ENCODE measurements around the gene FNDC3B.

Gene FNDC3B

GRCh38 chr3:172154768-172155664, 115.6 kb downstream of the FNDC3B start:
- no peak for DNase-seq

GRCh38 chr3:172155897-172156585, 116.7 kb downstream of the FNDC3B start:
- peak; percentile 74 for DNase-seq

GRCh38 chr3:172156586-172156955, 117.2 kb downstream of the FNDC3B start:
- peak; percentile 57 for DNase-seq

GRCh38 chr3:172157564-172158258, 118.3 kb downstream of the FNDC3B start:
- DNase-seq = no peak

GRCh38 chr3:172158741-172159140, 119.4 kb downstream of the FNDC3B start:
- no peak for DNase-seq

- DNase-seq = no peak
These were observed 120.0 kb downstream of the FNDC3B start for GRCh38 chr3:172159376-172159775.

- no peak for DNase-seq
These were observed 120.7 kb downstream of the FNDC3B start for GRCh38 chr3:172159962-172160538.

GRCh38 chr3:172161133-172161789, 121.9 kb downstream of the FNDC3B start:
- DNase-seq = no peak

- DNase-seq = no peak
These were observed 122.6 kb downstream of the FNDC3B start for GRCh38 chr3:172161959-172162358.

GRCh38 chr3:172163320-172163719, 123.9 kb downstream of the FNDC3B start:
- DNase-seq = no peak

- DNase-seq = no peak
These were observed 125.4 kb downstream of the FNDC3B start for GRCh38 chr3:172164620-172165362.

- no peak for DNase-seq
These were observed 126.9 kb downstream of the FNDC3B start for GRCh38 chr3:172166261-172166660.

GRCh38 chr3:172166890-172167289, 127.5 kb downstream of the FNDC3B start:
- no peak for DNase-seq

GRCh38 chr3:172167892-172168648, 128.7 kb downstream of the FNDC3B start:
- no peak for DNase-seq

GRCh38 chr3:172170073-172170709, 130.8 kb downstream of the FNDC3B start:
- DNase-seq = no peak

- DNase-seq = no peak
These were observed 131.5 kb downstream of the FNDC3B start for GRCh38 chr3:172170841-172171240.

GRCh38 chr3:172171396-172172075, 132.2 kb downstream of the FNDC3B start:
- DNase-seq = no peak

- DNase-seq = no peak
These were observed 134.2 kb downstream of the FNDC3B start for GRCh38 chr3:172173316-172174254.

All from DMS79 treated with DMSO at 0.1 percent for 48 hours (cell line).